Measurements from ENCODE around the gene BEST3. TPM values are rescaled to one million over a fixed set of nuclear protein-coding genes. Genes with fewer than 3 reads are reported as not detected.

Gene BEST3
- total RNA-seq, 1 experiment from 2014 or later: 0.54 TPM

- RAD21 ChIA-PET (ENCODE audit: low non-redundant PET in 1 of 2, low total read pairs in 2 of 2, uncharacterized antibody in 2 of 2, unreplicated experiment in 2 of 2): no interaction called here
- Histone ChIP-seq H3K4me1 (ENCODE audit: control insufficient read depth in 1 of 2, insufficient read depth in 2 of 2, low read length in 2 of 2) (no peaks in the 10 kb centered on the region), H3K4me2 (ENCODE audit: low read length) (no peak overlapping the region), H3K36me3 (ENCODE audit: control insufficient read depth in 1 of 2, insufficient read depth in 2 of 2, low read length in 2 of 2) (no peaks in the 10 kb centered on the region), H3K9ac (ENCODE audit: low read length) (no peak overlapping the region), H3K27ac (ENCODE audit: low read depth, low read length) (no peak overlapping the region), H3K4me3 (replicated peaks in 1 of 2; ENCODE audit: low read depth in 1 of 2, low read length in 2 of 2) (no peak overlapping the region), H4K20me1 (ENCODE audit: insufficient read depth) (no peaks in the 10 kb centered on the region), H3K27me3 (ENCODE audit: insufficient read depth, low read length) (no peaks in the 10 kb centered on the region), H3K9me2 (ENCODE audit: insufficient read depth) (no peaks in the 10 kb centered on the region), H2AFZ (ENCODE audit: low read depth, low read length, poor library complexity, severe bottlenecking) (no peak overlapping the region), H3K9me3 (ENCODE audit: control insufficient read depth in 1 of 2, insufficient read depth in 1 of 2, low read depth in 1 of 2, low read length in 2 of 2) (no peaks in the 10 kb centered on the region), H3K79me2 (ENCODE audit: insufficient read depth, low read length) (no peaks in the 10 kb centered on the region)
- CTCF ChIA-PET: no interaction called here
- no peak for TF ChIP-seq FOSL1 (IDR thresholded peaks at IDR 0.05; ENCODE audit: low read depth)
- no peak for TF ChIP-seq ZNF274 (IDR thresholded peaks at IDR 0.05; ENCODE audit: low read depth, low read length)
- TF ChIP-seq POLR2A (IDR thresholded peaks at IDR 0.05; ENCODE audit: borderline replicate concordance, extremely low read depth, insufficient read depth, insufficient read length): no peak
- TF ChIP-seq ZFX (IDR thresholded peaks at IDR 0.05): no peak
- no peak for TF ChIP-seq SIN3A (IDR thresholded peaks at IDR 0.05; ENCODE audit: low read depth)
- intact Hi-C loops (cut with micrococcal nuclease): no loop called here
- ATAC-seq (no peak), DNase-seq (ENCODE audit: low read depth, low spot score) (no peak)
- no TSS peak for BruUV-seq (replicated peaks)
- POLR2A ChIA-PET: no interaction called here
Measured at GRCh38 chr12:69679119-69679518, 20.0 kb downstream of the BEST3 start.

- Histone ChIP-seq H3K4me1 (ENCODE audit: control insufficient read depth in 1 of 2, insufficient read depth in 2 of 2, low read length in 2 of 2) (no peaks in the 10 kb centered on the region), H3K36me3 (ENCODE audit: control insufficient read depth in 1 of 2, insufficient read depth in 2 of 2, low read length in 2 of 2) (no peaks in the 10 kb centered on the region), H3K27ac (ENCODE audit: low read depth, low read length) (no peak overlapping the region), H2AFZ (ENCODE audit: low read depth, low read length, poor library complexity, severe bottlenecking) (no peak overlapping the region), H4K20me1 (ENCODE audit: insufficient read depth) (no peaks in the 10 kb centered on the region), H3K9me2 (ENCODE audit: insufficient read depth) (no peaks in the 10 kb centered on the region), H3K27me3 (ENCODE audit: insufficient read depth, low read length) (no peaks in the 10 kb centered on the region), H3K4me3 (replicated peaks in 1 of 2; ENCODE audit: low read depth in 1 of 2, low read length in 2 of 2) (no peak overlapping the region), H3K4me2 (ENCODE audit: low read length) (no peak overlapping the region), H3K9me3 (ENCODE audit: control insufficient read depth in 1 of 2, insufficient read depth in 1 of 2, low read depth in 1 of 2, low read length in 2 of 2) (no peaks in the 10 kb centered on the region), H3K9ac (ENCODE audit: low read length) (no peak overlapping the region), H3K79me2 (ENCODE audit: insufficient read depth, low read length) (no peaks in the 10 kb centered on the region)
- POLR2A ChIA-PET: no interaction called here
- RAD21 ChIA-PET (ENCODE audit: low non-redundant PET in 1 of 2, low total read pairs in 2 of 2, uncharacterized antibody in 2 of 2, unreplicated experiment in 2 of 2): no interaction called here
- ATAC-seq: no peak
- no peak for DNase-seq (ENCODE audit: low read depth, low spot score)
- no TSS peak for BruUV-seq (replicated peaks)
- intact Hi-C loops (cut with micrococcal nuclease): no loop called here
- CTCF ChIA-PET: no interaction called here
- TF ChIP-seq RAD21 (IDR thresholded peaks at IDR 0.05; ENCODE audit: low read depth): peak; percentile 34; the same call in 1 of the 2 replicates
- TF ChIP-seq ELF1 (IDR thresholded peaks at IDR 0.05; ENCODE audit: borderline replicate concordance, low read depth): no peak
- no peak for TF ChIP-seq POLR2A (IDR thresholded peaks at IDR 0.05; ENCODE audit: borderline replicate concordance, extremely low read depth, insufficient read depth, insufficient read length)
- no peak for TF ChIP-seq EZH2phosphoT487 (IDR thresholded peaks at IDR 0.05; ENCODE audit: borderline replicate concordance)
- TF ChIP-seq JUND (IDR thresholded peaks at IDR 0.05): no peak
- TF ChIP-seq ATF3 (IDR thresholded peaks at IDR 0.05): no peak
- TF ChIP-seq CTCF (IDR thresholded peaks at IDR 0.05 in 2 of 3, conservative IDR thresholded peaks at IDR 0.05 in 1 of 3; ENCODE audit: borderline replicate concordance in 1 of 3, insufficient read depth in 1 of 3, low read depth in 2 of 3, low read length in 2 of 3): peak in 2 of 3 experiments; percentile 17 to 30; a peak in 2 of 6 replicates
- no peak for TF ChIP-seq CEBPB (IDR thresholded peaks at IDR 0.05; ENCODE audit: low read depth)
- TF ChIP-seq TCF7L2 (IDR thresholded peaks at IDR 0.05; ENCODE audit: borderline replicate concordance, extremely low read depth, insufficient read depth, insufficient read length): no peak
- TF ChIP-seq SIN3A (IDR thresholded peaks at IDR 0.05; ENCODE audit: low read depth): no peak
- TF ChIP-seq REST (IDR thresholded peaks at IDR 0.05; ENCODE audit: low read depth): no peak
Measured at GRCh38 chr12:69676257-69677012, 22.7 kb downstream of the BEST3 start.
